Liver (tissue), 9 donors: ENCODE results near the gene SLC2A4. TPM values are rescaled to one million over a fixed set of nuclear protein-coding genes. Genes with fewer than 3 reads are reported as not detected.

Experiments used
- DNase-seq: peaks from one replicate; pipeline ENCODE4 v3.0.0-alpha.2; 2017; ENCODE audit warnings: low spot score
- H3K27ac ChIP-seq, 2 donors: one replicate each; pipeline ENCODE4 v1.7.0; 2013; ENCODE audit warnings: inconsistent platforms in 2 of 2, low read length in 2 of 2, control low read depth in 1 of 2, low read depth in 1 of 2, mild to moderate bottlenecking in 1 of 2
- H3K27me3 ChIP-seq, 4 donors: one replicate each; pipeline versions ENCODE4 v1.6.1 to v1.7.0; 2013; ENCODE audit warnings: low read length in 3 of 4, inconsistent platforms in 1 of 4, mild to moderate bottlenecking in 1 of 4, moderate library complexity in 1 of 4; ENCODE audit not compliant: control insufficient read depth in 4 of 4, insufficient read depth in 4 of 4
- H3K36me3 ChIP-seq, 4 donors: one replicate each; pipeline versions ENCODE4 v1.6.1 to v1.7.0; 2013; ENCODE audit warnings: low read length in 3 of 4, mild to moderate bottlenecking in 3 of 4, low read depth in 1 of 4, moderate library complexity in 1 of 4; ENCODE audit not compliant: control insufficient read depth in 4 of 4, insufficient read depth in 3 of 4
- H3K4me1 ChIP-seq, 4 donors: one replicate each; pipeline versions ENCODE4 v1.6.1 to v1.7.0; 2013; ENCODE audit warnings: low read length in 3 of 4, mild to moderate bottlenecking in 3 of 4, moderate library complexity in 1 of 4; ENCODE audit not compliant: control insufficient read depth in 4 of 4, insufficient read depth in 4 of 4
- H3K4me3 ChIP-seq, 3 donors: one replicate each; pipeline versions ENCODE4 v1.6.1 to v1.7.0; 2013; ENCODE audit warnings: low read length in 3 of 3, control low read depth in 1 of 3, low read depth in 1 of 3, mild to moderate bottlenecking in 1 of 3
- H3K9ac ChIP-seq, 2 donors: one replicate each; pipeline ENCODE4 v1.7.0; 2013; ENCODE audit warnings: low read length in 2 of 2, mild to moderate bottlenecking in 2 of 2, moderate library complexity in 2 of 2, control low read depth in 1 of 2, low read depth in 1 of 2
- H3K9me3 ChIP-seq, 4 donors: one replicate each; pipeline versions ENCODE4 v1.6.1 to v1.7.0; 2013; ENCODE audit warnings: low read length in 3 of 4; ENCODE audit not compliant: control insufficient read depth in 4 of 4
- ATF3 ChIP-seq: IDR thresholded peaks from 2 replicates; pipeline ENCODE4 v1.6.1; 2016; ENCODE audit warnings: antibody characterized with exemption
- CTCF ChIP-seq: fragments of 150-350 bp; IDR thresholded peaks from 2 replicates; pipeline ENCODE4 v1.5.1; 2017; ENCODE audit warnings: improper control_type of control experiment, low read depth, low read length; ENCODE audit not compliant: missing input control
- EGR1 ChIP-seq, 2 donors: IDR thresholded peaks; 2 replicates each; pipeline ENCODE4 v1.6.1; 2016 to 2018; ENCODE audit warnings: antibody characterized with exemption in 2 of 2, low read depth in 2 of 2
- FOXA2 ChIP-seq: IDR thresholded peaks from 2 replicates; pipeline ENCODE4 v1.6.1; 2016; ENCODE audit warnings: antibody characterized with exemption
- GABPA ChIP-seq, 2 donors: IDR thresholded peaks in 1 of 2; conservative IDR thresholded peaks in 1 of 2; 2 replicates each; pipeline ENCODE4 v1.6.1; 2016; ENCODE audit warnings: antibody characterized with exemption in 2 of 2, mild to moderate bottlenecking in 1 of 2, moderate library complexity in 1 of 2
- HNF4A ChIP-seq, 2 donors: conservative IDR thresholded peaks; 2 replicates each; pipeline ENCODE4 v1.6.1; 2016; ENCODE audit warnings: antibody characterized with exemption in 2 of 2, mild to moderate bottlenecking in 2 of 2
- HNF4G ChIP-seq: IDR thresholded peaks from 2 replicates; pipeline ENCODE4 v1.6.1; 2016; ENCODE audit warnings: antibody characterized with exemption
- JUND ChIP-seq, 2 donors: IDR thresholded peaks; 2 replicates each; pipeline ENCODE4 v1.6.1; 2016; ENCODE audit warnings: antibody characterized with exemption in 2 of 2
- NR2F2 ChIP-seq: IDR thresholded peaks from 2 replicates; pipeline ENCODE4 v1.6.1; 2016; ENCODE audit warnings: antibody characterized with exemption
- REST ChIP-seq: IDR thresholded peaks from 2 replicates; pipeline ENCODE4 v1.6.1; 2016; ENCODE audit warnings: antibody characterized with exemption, mild to moderate bottlenecking
- RXRA ChIP-seq, 2 donors: IDR thresholded peaks; 2 replicates each; pipeline ENCODE4 v1.6.1; 2017 to 2018; ENCODE audit warnings: antibody characterized with exemption in 2 of 2, mild to moderate bottlenecking in 1 of 2
- SP1 ChIP-seq: IDR thresholded peaks from 2 replicates; pipeline ENCODE4 v1.6.1; 2018; ENCODE audit warnings: antibody characterized with exemption, mild to moderate bottlenecking
- YY1 ChIP-seq: IDR thresholded peaks from 2 replicates; pipeline ENCODE4 v1.6.1; 2016; ENCODE audit warnings: antibody characterized with exemption, mild to moderate bottlenecking
- WGBS: extraction: QIAGEN DNeasy Blood & Tissue Kit; methylation state at CpG from one replicate; pipeline ENCODE4 v1.1.7; 2013; 5-methylcytosine and 5-hydroxymethylcytosine counted together
- polyA plus RNA-seq, 2 donors: library from polyadenylated mRNA; stranded (reverse) in 1 of 2; unstranded in 1 of 2; fragments of 200-250 nt in 1 of 2; fragments of >200 nt in 1 of 2; fragmentation: Nextera tagmentation in 1 of 2; extraction: Ambion mirVana in 1 of 2; gene quantifications; one replicate each; pipeline versions ENCODE4 v1.2.1 to v1.2.3, GENCODE V29; 2013 to 2015
- total RNA-seq, 2 donors: library from RNA; depleted of rRNA; stranded (reverse); fragments of >200 nt; gene quantifications; one replicate each; pipeline ENCODE4 v1.2.3, GENCODE V29; 2014
- TF ChIP-seq, protein P1 (sequence below): IDR thresholded peaks from 2 replicates; pipeline ENCODE4 v1.6.1; 2016; ENCODE audit warnings: antibody characterized with exemption
- TF ChIP-seq, protein P2 (sequence below): IDR thresholded peaks from 2 replicates; pipeline ENCODE4 v1.6.1; 2016; ENCODE audit warnings: antibody characterized with exemption
- donor health status: healthy.
- donor health status: healthy.
- donor health status: healthy.
- donor health status: healthy.
- donor health status: healthy.

The SLC2A4 gene
- total and polyA plus RNA-seq, 4 donors, result 0.42 to 10.6 (median 1.6) TPM

GRCh38 chr17:7250695-7251627 lies 30.6 kb upstream of the SLC2A4 start:
- no peaks in the 10 kb centered on the region for H3K27me3 ChIP-seq
- H3K4me1 ChIP-seq, result peaks cover 3 to 33% (median 28%) of the 10 kb centered on the region in 4 donors
- peak overlapping the region; percentile 87 to 95 for H3K9ac ChIP-seq
- H3K27ac ChIP-seq, result peak overlapping the region; percentile 95 to 100
- TF ChIP-seq NR2F2 (no peak), GABPA (IDR thresholded peaks at IDR 0.05 in 1 of 2, conservative IDR thresholded peaks at IDR 0.05 in 1 of 2) (no peak), EGR1 (IDR thresholded peaks at IDR 0.05; ENCODE audit: low read depth in 2 of 2) (no peak), REST (no peak), CTCF (no peak), HNF4G (no peak), HNF4A (conservative IDR thresholded peaks at IDR 0.05) (no peak), YY1 (no peak), JUND (IDR thresholded peaks at IDR 0.05) (no peak), RXRA (IDR thresholded peaks at IDR 0.05) (no peak)
- TF ChIP-seq, protein P1, sequence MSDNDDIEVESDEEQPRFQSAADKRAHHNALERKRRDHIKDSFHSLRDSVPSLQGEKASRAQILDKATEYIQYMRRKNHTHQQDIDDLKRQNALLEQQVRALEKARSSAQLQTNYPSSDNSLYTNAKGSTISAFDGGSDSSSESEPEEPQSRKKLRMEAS, result no peak
- TF ChIP-seq, protein P2, sequence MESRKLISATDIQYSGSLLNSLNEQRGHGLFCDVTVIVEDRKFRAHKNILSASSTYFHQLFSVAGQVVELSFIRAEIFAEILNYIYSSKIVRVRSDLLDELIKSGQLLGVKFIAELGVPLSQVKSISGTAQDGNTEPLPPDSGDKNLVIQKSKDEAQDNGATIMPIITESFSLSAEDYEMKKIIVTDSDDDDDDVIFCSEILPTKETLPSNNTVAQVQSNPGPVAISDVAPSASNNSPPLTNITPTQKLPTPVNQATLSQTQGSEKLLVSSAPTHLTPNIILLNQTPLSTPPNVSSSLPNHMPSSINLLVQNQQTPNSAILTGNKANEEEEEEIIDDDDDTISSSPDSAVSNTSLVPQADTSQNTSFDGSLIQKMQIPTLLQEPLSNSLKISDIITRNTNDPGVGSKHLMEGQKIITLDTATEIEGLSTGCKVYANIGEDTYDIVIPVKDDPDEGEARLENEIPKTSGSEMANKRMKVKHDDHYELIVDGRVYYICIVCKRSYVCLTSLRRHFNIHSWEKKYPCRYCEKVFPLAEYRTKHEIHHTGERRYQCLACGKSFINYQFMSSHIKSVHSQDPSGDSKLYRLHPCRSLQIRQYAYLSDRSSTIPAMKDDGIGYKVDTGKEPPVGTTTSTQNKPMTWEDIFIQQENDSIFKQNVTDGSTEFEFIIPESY, result no peak
- DNase-seq, result peak; percentile 47
- H3K4me3 ChIP-seq, result peak overlapping the region; percentile 70 to 93 (median 85)
- H3K36me3 ChIP-seq, result peaks cover 2 to 17% (median 9%) of the 10 kb centered on the region in 4 donors
- 1% methylated on average over 55 of the region's 55 CpGs for WGBS
- H3K9me3 ChIP-seq, result no peaks in the 10 kb centered on the region

DNA sequence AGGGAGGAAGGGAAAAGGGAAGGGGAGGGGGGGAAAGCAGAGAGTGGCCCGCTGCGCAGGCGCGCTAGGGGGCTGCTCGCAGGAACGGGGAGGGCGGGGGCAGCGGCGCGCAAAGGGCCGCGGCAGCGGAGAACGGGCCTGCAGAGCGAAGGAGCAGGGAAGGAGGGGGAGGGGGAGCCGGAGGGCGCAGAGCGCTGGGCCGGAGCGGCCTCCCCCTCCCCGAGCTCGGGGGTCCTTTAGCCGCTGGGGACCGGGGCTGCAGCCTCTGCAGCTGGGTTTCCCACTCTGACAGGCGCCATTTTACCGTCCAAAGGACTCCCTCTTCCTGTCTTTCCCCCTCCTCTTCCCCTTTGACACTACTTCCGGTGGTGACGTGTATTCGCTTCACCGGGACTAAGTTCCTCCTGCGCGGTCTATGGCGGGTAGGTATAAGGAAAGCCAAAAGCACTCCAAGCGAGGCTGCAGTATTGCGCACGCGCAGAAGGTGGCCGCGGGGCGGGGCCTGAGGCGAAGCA lies 29.8 kb upstream of the SLC2A4 start, which contains the start of gene CTDNEP1:
CTDNEP1 (minus strand) TSS at position 74 of the 515 bp plus-strand sequence. CDS start 438 bp downstream, outside the sequence.
- peaks cover 3 to 33% (median 28%) of the 10 kb centered on the region in 4 donors for H3K4me1 ChIP-seq

More for the DNA sequence above, 29.8 kb upstream of the SLC2A4 start, which contains the start of gene CTDNEP1:
- Histone ChIP-seq H3K27me3 (no peaks in the 10 kb centered on the region), H3K36me3 (peaks cover under 1 to 18% (median 8%) of the 10 kb centered on the region in 4 donors), H3K9me3 (no peaks in the 10 kb centered on the region), H3K27ac (peak within 1 kb of the TSS; percentile 95 to 100), H3K9ac (peak within 1 kb of the TSS; percentile 92 to 95), H3K4me3 (peak within 1 kb of the TSS; percentile 93 to 96 (median 95))
- TF ChIP-seq YY1, result peak; percentile 98
- TF ChIP-seq JUND (IDR thresholded peaks at IDR 0.05), result peak in 1 of 2 donors; percentile 81
- no peak for TF ChIP-seq SP1
- TF ChIP-seq CTCF, result no peak
- peak; percentile 89 to 94 for TF ChIP-seq GABPA (IDR thresholded peaks at IDR 0.05 in 1 of 2, conservative IDR thresholded peaks at IDR 0.05 in 1 of 2)
- TF ChIP-seq FOXA2, result no peak
- TF ChIP-seq ATF3, result no peak
- peak; percentile 98 for DNase-seq
- whole genome bisulfite sequencing, result under 1% methylated on average over 41 of the region's 41 CpGs
